ENCODE data around the gene LEFTY1. TPM values are rescaled to one million over a fixed set of nuclear protein-coding genes. Genes with fewer than 3 reads are reported as not detected.
A peak's percentile ranks its signal among the peaks of the same experiment; 100 is the strongest.

Gene LEFTY1
- total and polyA plus RNA-seq, 8 donors = 0.61 to 6.9 (median 3.9) TPM; not detected in 1

- H3K9me3 ChIP-seq = no peaks in the 10 kb centered on the region
- peaks cover 0 to 4% of the 10 kb centered on the region in 2 donors for H3K4me1 ChIP-seq
- no peak overlapping the region for H3K27ac ChIP-seq
- DNase-seq (peak in 1 of 4 donors; percentile 20), ATAC-seq (no peak)
- intact Hi-C loops (cut with DNase I) = loop anchor here in 1 of 2 donors (10.0 kb wide), 1 partner anchor 369 kb away; no protein-coding TSS in a partner anchor
- no peak for TF ChIP-seq CTCF (IDR thresholded peaks at IDR 0.05)
- peaks cover 0 to 76% of the 10 kb centered on the region in 2 donors for H3K36me3 ChIP-seq
- H3K27me3 ChIP-seq = no peaks in the 10 kb centered on the region
- H3K4me3 ChIP-seq = no peak overlapping the region
Observed at GRCh38 chr1:225843426-225843795, 45.5 kb downstream of the LEFTY1 start.

- no peak for DNase-seq
- peaks cover 0 to 71% of the 10 kb centered on the region in 2 donors for H3K36me3 ChIP-seq
- intact Hi-C loops (cut with DNase I) = loop anchor here in 1 of 2 donors (10.0 kb wide), 1 partner anchor 368 kb away; no protein-coding TSS in a partner anchor
- H3K27me3 ChIP-seq = no peaks in the 10 kb centered on the region
- H3K27ac ChIP-seq = peak overlapping the region in 1 of 2 donors; percentile 23
- H3K4me1 ChIP-seq = peaks cover 0 to 4% of the 10 kb centered on the region in 2 donors
- ATAC-seq = no peak
- no peaks in the 10 kb centered on the region for H3K9me3 ChIP-seq
- H3K4me3 ChIP-seq = no peak overlapping the region
- TF ChIP-seq CTCF (IDR thresholded peaks at IDR 0.05) = no peak
Observed at GRCh38 chr1:225842788-225843425, 46.0 kb downstream of the LEFTY1 start.

- no peaks in the 10 kb centered on the region for H3K9me3 ChIP-seq
- ATAC-seq (no peak), DNase-seq (peak in 1 of 4 donors; percentile 39)
- H3K4me3 ChIP-seq = no peak overlapping the region
- peaks cover 0 to 4% of the 10 kb centered on the region in 2 donors for H3K4me1 ChIP-seq
- no peaks in the 10 kb centered on the region for H3K27me3 ChIP-seq
- peak overlapping the region in 1 of 2 donors; percentile 23 for H3K27ac ChIP-seq
- TF ChIP-seq CTCF (IDR thresholded peaks at IDR 0.05) = no peak
- H3K36me3 ChIP-seq = peaks cover 0 to 63% of the 10 kb centered on the region in 2 donors
- intact Hi-C loops (cut with DNase I) = loop anchor here in 1 of 2 donors (10.0 kb wide), 1 partner anchor 367 kb away; no protein-coding TSS in a partner anchor
Observed at GRCh38 chr1:225842074-225842473, 46.9 kb downstream of the LEFTY1 start.

GRCh38 chr1:225840713-225841112, 48.2 kb downstream of the LEFTY1 start:
- H3K9me3 ChIP-seq = no peaks in the 10 kb centered on the region
- H3K4me1 ChIP-seq = peaks cover 0 to 8% of the 10 kb centered on the region in 2 donors
- intact Hi-C loops (cut with DNase I) = loop anchor here in 1 of 2 donors (10.0 kb wide), 1 partner anchor 366 kb away; no protein-coding TSS in a partner anchor
- H3K36me3 ChIP-seq = peaks cover 0 to 49% of the 10 kb centered on the region in 2 donors
- H3K4me3 ChIP-seq = no peak overlapping the region
- H3K27me3 ChIP-seq = no peaks in the 10 kb centered on the region
- no peak for TF ChIP-seq CTCF (IDR thresholded peaks at IDR 0.05)
- DNase-seq (no peak), ATAC-seq (no peak)
- H3K27ac ChIP-seq = no peak overlapping the region

GRCh38 chr1:225840223-225840610, 48.7 kb downstream of the LEFTY1 start:
- H3K4me1 ChIP-seq = peaks cover 0 to 3% of the 10 kb centered on the region in 2 donors
- H3K27ac ChIP-seq = no peak overlapping the region
- peaks cover 0 to 45% of the 10 kb centered on the region in 2 donors for H3K36me3 ChIP-seq
- intact Hi-C loops (cut with DNase I) = loop anchor here in 1 of 2 donors (10.0 kb wide), 1 partner anchor 365 kb away; no protein-coding TSS in a partner anchor
- no peak for TF ChIP-seq CTCF (IDR thresholded peaks at IDR 0.05)
- H3K9me3 ChIP-seq = no peaks in the 10 kb centered on the region
- peak in 1 of 4 donors; percentile 43 for DNase-seq
- H3K27me3 ChIP-seq = no peaks in the 10 kb centered on the region
- H3K4me3 ChIP-seq = no peak overlapping the region
- no peak for ATAC-seq

Data from left lung (tissue), 10 donors.